ENCODE data around the gene HACL1.

The HACL1 gene

GRCh38 chr3:15646851-15647511 is 45.6 kb upstream of the HACL1 start:
- Histone ChIP-seq H3K23ac (ENCODE audit: low read length in 2 of 2) (no peak overlapping the region), H4K91ac (ENCODE audit: low read length) (peak overlapping the region; percentile 19), H3K4ac (ENCODE audit: low read depth in 1 of 2, low read length in 2 of 2) (peak overlapping the region in 1 of 2 experiments; percentile 74), H3K4me1 (ENCODE audit: control insufficient read depth, insufficient read depth, low read depth, low read length) (peaks cover 17% of the 10 kb centered on the region), H2AK5ac (ENCODE audit: low read length, severe bottlenecking) (peak overlapping the region; percentile 47), H3K79me1 (replicated peaks; ENCODE audit: low read length, poor library complexity, severe bottlenecking) (peaks cover 4% of the 10 kb centered on the region), H3K4me2 (ENCODE audit: low read length, poor library complexity, severe bottlenecking) (peak overlapping the region; percentile 41), H2BK5ac (ENCODE audit: low read depth, low read length, poor library complexity, severe bottlenecking) (peak overlapping the region; percentile 93), H4K8ac (ENCODE audit: low read length) (peak overlapping the region; percentile 78), H3K18ac (ENCODE audit: low read depth in 1 of 2, low read length in 2 of 2) (peak overlapping the region; percentile 54 to 92), H2BK12ac (ENCODE audit: low read length in 2 of 2) (peak overlapping the region; percentile 51 to 59), H2BK120ac (ENCODE audit: low read depth, low read length) (peak overlapping the region; percentile 24), H3K9me3 (ENCODE audit: control insufficient read depth, low read length) (no peaks in the 10 kb centered on the region), H3K27me3 (ENCODE audit: control insufficient read depth in 1 of 2, insufficient read depth in 1 of 2, low read length in 2 of 2) (no peaks in the 10 kb centered on the region), H2AFZ (ENCODE audit: low read depth, low read length) (no peak overlapping the region), H3K14ac (ENCODE audit: low read length in 2 of 2) (no peak overlapping the region), H3K27ac (ENCODE audit: low read length, poor library complexity, severe bottlenecking) (peak overlapping the region; percentile 95), H2BK15ac (ENCODE audit: low read depth, poor library complexity, severe bottlenecking) (no peak overlapping the region), H3K36me3 (ENCODE audit: control insufficient read depth in 1 of 2, insufficient read depth in 2 of 2, low read depth in 1 of 2, low read length in 2 of 2) (peaks cover 0 to 8% of the 10 kb centered on the region in 2 experiments), H3K4me3 (ENCODE audit: insufficient read depth in 1 of 2, low read depth in 1 of 2, low read length in 2 of 2) (peak overlapping the region in 1 of 2 experiments; percentile 3), H3K9ac (ENCODE audit: low read length) (peak overlapping the region; percentile 81)
- DNase-seq: peak; percentile 100
- under 1% methylated on average over 12 of the region's 13 CpGs for WGBS

GRCh38 chr3:15645740-15646501 is 44.6 kb upstream of the HACL1 start:
- Histone ChIP-seq H2BK12ac (ENCODE audit: low read length in 2 of 2) (peak overlapping the region; percentile 9 to 21), H2BK5ac (ENCODE audit: low read depth, low read length, poor library complexity, severe bottlenecking) (peak overlapping the region; percentile 3), H3K27ac (ENCODE audit: low read length, poor library complexity, severe bottlenecking) (peak overlapping the region; percentile 95), H2BK15ac (ENCODE audit: low read depth, poor library complexity, severe bottlenecking) (no peak overlapping the region), H3K4me2 (ENCODE audit: low read length, poor library complexity, severe bottlenecking) (peak overlapping the region; percentile 8), H3K4me1 (ENCODE audit: control insufficient read depth, insufficient read depth, low read depth, low read length) (peaks cover 17% of the 10 kb centered on the region), H3K9ac (ENCODE audit: low read length) (peak overlapping the region; percentile 81), H3K14ac (ENCODE audit: low read length in 2 of 2) (no peak overlapping the region), H3K18ac (ENCODE audit: low read depth in 1 of 2, low read length in 2 of 2) (peak overlapping the region in 1 of 2 experiments; percentile 80), H3K4ac (ENCODE audit: low read depth in 1 of 2, low read length in 2 of 2) (peak overlapping the region; percentile 9 to 84), H2BK120ac (ENCODE audit: low read depth, low read length) (peak overlapping the region; percentile 29), H3K36me3 (ENCODE audit: control insufficient read depth in 1 of 2, insufficient read depth in 2 of 2, low read depth in 1 of 2, low read length in 2 of 2) (peaks cover 0 to 12% of the 10 kb centered on the region in 2 experiments), H4K91ac (ENCODE audit: low read length) (no peak overlapping the region), H2AFZ (ENCODE audit: low read depth, low read length) (no peak overlapping the region), H4K8ac (ENCODE audit: low read length) (peak overlapping the region; percentile 5), H3K79me1 (replicated peaks; ENCODE audit: low read length, poor library complexity, severe bottlenecking) (peaks cover 4% of the 10 kb centered on the region), H3K4me3 (ENCODE audit: insufficient read depth in 1 of 2, low read depth in 1 of 2, low read length in 2 of 2) (peak overlapping the region in 1 of 2 experiments; percentile 3), H3K27me3 (ENCODE audit: control insufficient read depth in 1 of 2, insufficient read depth in 1 of 2, low read length in 2 of 2) (no peaks in the 10 kb centered on the region), H3K9me3 (ENCODE audit: control insufficient read depth, low read length) (no peaks in the 10 kb centered on the region), H2AK5ac (ENCODE audit: low read length, severe bottlenecking) (no peak overlapping the region), H3K23ac (ENCODE audit: low read length in 2 of 2) (no peak overlapping the region)
- WGBS: 4% methylated on average over 18 of the region's 18 CpGs
- DNase-seq: peak; percentile 96

DNA sequence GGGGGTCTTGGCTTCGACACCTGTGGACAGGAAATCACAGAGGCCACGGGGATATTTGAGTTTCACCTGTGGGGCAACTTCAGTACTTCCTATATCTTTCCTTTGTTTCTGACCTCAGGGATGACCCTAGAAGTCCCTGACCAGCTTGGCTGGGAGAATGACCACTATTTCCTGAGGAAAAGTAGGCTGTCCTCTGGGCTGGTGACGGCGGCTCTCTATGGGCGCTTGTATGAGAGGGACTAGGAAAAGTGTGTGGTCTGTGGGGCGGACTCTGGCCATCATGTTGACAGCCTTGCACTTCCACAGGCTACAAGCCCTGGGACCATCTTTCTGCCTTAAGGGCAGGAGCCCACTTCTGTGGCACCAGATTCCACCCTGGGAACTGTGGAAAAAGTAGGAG is 43.9 kb upstream of the HACL1 start:
- Histone ChIP-seq H2AFZ (ENCODE audit: low read depth, low read length) (no peak overlapping the region), H3K4ac (ENCODE audit: low read depth in 1 of 2, low read length in 2 of 2) (peak overlapping the region; percentile 15 to 96), H2AK5ac (ENCODE audit: low read length, severe bottlenecking) (peak overlapping the region; percentile 40), H3K14ac (ENCODE audit: low read length in 2 of 2) (peak overlapping the region in 1 of 2 experiments; percentile 1), H3K79me1 (replicated peaks; ENCODE audit: low read length, poor library complexity, severe bottlenecking) (peaks cover 4% of the 10 kb centered on the region), H3K9me3 (ENCODE audit: control insufficient read depth, low read length) (no peaks in the 10 kb centered on the region), H3K4me3 (ENCODE audit: insufficient read depth in 1 of 2, low read depth in 1 of 2, low read length in 2 of 2) (no peak overlapping the region), H4K8ac (ENCODE audit: low read length) (peak overlapping the region; percentile 94), H2BK5ac (ENCODE audit: low read depth, low read length, poor library complexity, severe bottlenecking) (peak overlapping the region; percentile 26), H3K9ac (ENCODE audit: low read length) (peak overlapping the region; percentile 81), H3K4me1 (ENCODE audit: control insufficient read depth, insufficient read depth, low read depth, low read length) (peaks cover 17% of the 10 kb centered on the region), H4K91ac (ENCODE audit: low read length) (peak overlapping the region; percentile 83), H3K27me3 (ENCODE audit: control insufficient read depth in 1 of 2, insufficient read depth in 1 of 2, low read length in 2 of 2) (no peaks in the 10 kb centered on the region), H3K36me3 (ENCODE audit: control insufficient read depth in 1 of 2, insufficient read depth in 2 of 2, low read depth in 1 of 2, low read length in 2 of 2) (peaks cover 0 to 12% of the 10 kb centered on the region in 2 experiments), H2BK120ac (ENCODE audit: low read depth, low read length) (peak overlapping the region; percentile 98), H2BK12ac (ENCODE audit: low read length in 2 of 2) (peak overlapping the region; percentile 69 to 89), H3K23ac (ENCODE audit: low read length in 2 of 2) (no peak overlapping the region), H2BK15ac (ENCODE audit: low read depth, poor library complexity, severe bottlenecking) (peak overlapping the region; percentile 40), H3K27ac (ENCODE audit: low read length, poor library complexity, severe bottlenecking) (peak overlapping the region; percentile 95), H3K4me2 (ENCODE audit: low read length, poor library complexity, severe bottlenecking) (no peak overlapping the region), H3K18ac (ENCODE audit: low read depth in 1 of 2, low read length in 2 of 2) (peak overlapping the region; percentile 71 to 99)
- peak; percentile 24 for DNase-seq
- 80% methylated on average over 6 of the region's 6 CpGs for WGBS

- Histone ChIP-seq H3K79me1 (replicated peaks; ENCODE audit: low read length, poor library complexity, severe bottlenecking) (peaks cover 2% of the 10 kb centered on the region), H2BK5ac (ENCODE audit: low read depth, low read length, poor library complexity, severe bottlenecking) (no peak overlapping the region), H3K36me3 (ENCODE audit: control insufficient read depth in 1 of 2, insufficient read depth in 2 of 2, low read depth in 1 of 2, low read length in 2 of 2) (peaks cover 0 to 4% of the 10 kb centered on the region in 2 experiments), H3K9me3 (ENCODE audit: control insufficient read depth, low read length) (no peaks in the 10 kb centered on the region), H3K4me2 (ENCODE audit: low read length, poor library complexity, severe bottlenecking) (no peak overlapping the region), H4K8ac (ENCODE audit: low read length) (no peak overlapping the region), H3K9ac (ENCODE audit: low read length) (no peak overlapping the region), H3K27me3 (ENCODE audit: control insufficient read depth in 1 of 2, insufficient read depth in 1 of 2, low read length in 2 of 2) (no peaks in the 10 kb centered on the region), H3K14ac (ENCODE audit: low read length in 2 of 2) (no peak overlapping the region), H4K91ac (ENCODE audit: low read length) (no peak overlapping the region), H3K4ac (ENCODE audit: low read depth in 1 of 2, low read length in 2 of 2) (no peak overlapping the region), H3K4me3 (ENCODE audit: insufficient read depth in 1 of 2, low read depth in 1 of 2, low read length in 2 of 2) (no peak overlapping the region), H3K27ac (ENCODE audit: low read length, poor library complexity, severe bottlenecking) (no peak overlapping the region), H3K23ac (ENCODE audit: low read length in 2 of 2) (no peak overlapping the region), H3K4me1 (ENCODE audit: control insufficient read depth, insufficient read depth, low read depth, low read length) (peaks cover 17% of the 10 kb centered on the region), H2BK15ac (ENCODE audit: low read depth, poor library complexity, severe bottlenecking) (no peak overlapping the region), H3K18ac (ENCODE audit: low read depth in 1 of 2, low read length in 2 of 2) (no peak overlapping the region), H2AFZ (ENCODE audit: low read depth, low read length) (no peak overlapping the region), H2BK12ac (ENCODE audit: low read length in 2 of 2) (no peak overlapping the region), H2BK120ac (ENCODE audit: low read depth, low read length) (no peak overlapping the region), H2AK5ac (ENCODE audit: low read length, severe bottlenecking) (no peak overlapping the region)
- DNase-seq: no peak
- no CpG with 5 or more reads among the region's 1 CpG for WGBS
Measured at GRCh38 chr3:15638891-15639262, 37.5 kb upstream of the HACL1 start.

All from mesenchymal stem cell (in vitro differentiated cells and primary cell).